Endothelial cell of umbilical vein (primary cell): ENCODE results near the gene DNAJB11. TPM values are rescaled to one million over a fixed set of nuclear protein-coding genes. Genes with fewer than 3 reads are reported as not detected.

Source experiments
- BruUV-seq: library from RNA; stranded (reverse); fragments of 400-500 nt; replicated peaks from 2 replicates; lab custom pipeline; 2021; lab: Mats Ljungman, UMichigan
- CTCF ChIA-PET: fragments of 300-600, 350-600 bp; sonication (Branson Sonifier 250); formaldehyde crosslinking; loops from one replicate; lab custom pipeline; 2021; ENCODE audit warnings: antibody characterized with exemption, inconsistent platforms; lab: Charles Lee
- POLR2A ChIA-PET: fragments of 300-600, 350-600 bp; sonication (Branson Sonifier 250); formaldehyde crosslinking; loops from one replicate; lab custom pipeline; 2021; ENCODE audit warnings: antibody characterized with exemption, inconsistent platforms; lab: Charles Lee
- DNase-seq: peaks from one replicate; pipeline ENCODE4 v3.0.0-alpha.2; 2011; ENCODE audit warnings: low read depth, low spot score
- FAIRE-seq: peaks from 2 replicates; lab custom pipeline; 2011; peaks lifted over from hg19 to GRCh38; lab: Jason Lieb, UNC
- H2AFZ ChIP-seq: 2 replicates; pipeline ENCODE4 v1.6.0; 2012; ENCODE audit warnings: low read depth, low read length, control low read depth, inconsistent platforms
- H3K27ac ChIP-seq: 2 replicates; pipeline ENCODE4 v1.5.1; 2011; ENCODE audit warnings: low read depth, mild to moderate bottlenecking, control low read depth, low read length, moderate library complexity; ENCODE audit not compliant: insufficient read depth
- H3K27me3 ChIP-seq, 2 experiments: 2 replicates each; pipeline versions ENCODE4 v1.6.0 to v1.6.1; 2011; ENCODE audit warnings: low read length in 2 of 2, mixed read lengths in 1 of 2; ENCODE audit not compliant: control insufficient read depth in 2 of 2, insufficient read depth in 2 of 2
- H3K36me3 ChIP-seq, 2 experiments: 2 replicates in 1 of 2; 3 replicates in 1 of 2; pipeline ENCODE4 v1.5.1; 2011; ENCODE audit warnings: low read length in 2 of 2, mild to moderate bottlenecking in 1 of 2, moderate library complexity in 1 of 2; ENCODE audit not compliant: control insufficient read depth in 2 of 2, insufficient read depth in 2 of 2; ENCODE audit errors: extremely low read depth in 1 of 2
- H3K4me1 ChIP-seq: 3 replicates; pipeline ENCODE4 v1.5.1; 2011; ENCODE audit warnings: mild to moderate bottlenecking, low read length; ENCODE audit not compliant: control insufficient read depth, insufficient read depth; ENCODE audit errors: extremely low read depth
- H3K4me2 ChIP-seq: 2 replicates; pipeline ENCODE4 v1.6.1; 2011; ENCODE audit warnings: low read length, control low read depth, mixed read lengths; ENCODE audit not compliant: insufficient read depth
- H3K4me3 ChIP-seq, 3 experiments: fragments of 200-600 bp in 1 of 3; sonication (generic), shearing (Covaris generic) in 1 of 3; replicated peaks in 1 of 3; 2 replicates each; pipeline ENCODE4 v1.5.1; 2011 to 2016; ENCODE audit warnings: control low read depth in 3 of 3, low read length in 3 of 3, mild to moderate bottlenecking in 2 of 3, inconsistent platforms in 1 of 3, low read depth in 1 of 3, moderate library complexity in 1 of 3; ENCODE audit not compliant: insufficient read depth in 1 of 3
- H3K79me2 ChIP-seq: 2 replicates; pipeline ENCODE4 v1.6.0; 2012; ENCODE audit warnings: low read length, inconsistent platforms; ENCODE audit not compliant: control insufficient read depth, insufficient read depth
- H3K9ac ChIP-seq: replicated peaks from 2 replicates; pipeline ENCODE3; 2011; ENCODE audit warnings: low read length, control low read depth; ENCODE audit not compliant: insufficient read depth; ENCODE audit errors: extremely low read depth
- H3K9me1 ChIP-seq: replicated peaks from 3 replicates; pipeline ENCODE4 v1.6.0; 2011; ENCODE audit warnings: mild to moderate bottlenecking, low read length; ENCODE audit not compliant: control insufficient read depth, insufficient read depth; ENCODE audit errors: extremely low read depth
- H3K9me3 ChIP-seq: replicated peaks from 2 replicates; pipeline ENCODE4 v1.5.1; 2012; ENCODE audit warnings: low read length, inconsistent platforms; ENCODE audit not compliant: control insufficient read depth, insufficient read depth
- H4K20me1 ChIP-seq: replicated peaks from 2 replicates; pipeline ENCODE3; 2011; ENCODE audit warnings: mild to moderate bottlenecking, low read length; ENCODE audit not compliant: control insufficient read depth, insufficient read depth; ENCODE audit errors: extremely low read depth
- CTCF ChIP-seq, 2 donors: IDR thresholded peaks; 1 replicate in 1 of 2; 2 replicates in 1 of 2; pipeline ENCODE4 v1.5.1; 2011; ENCODE audit warnings: low read length in 2 of 2, mild to moderate bottlenecking in 2 of 2, moderate library complexity in 2 of 2, control low read depth in 1 of 2, inconsistent platforms in 1 of 2, low read depth in 1 of 2; ENCODE audit not compliant: insufficient read depth in 1 of 2; ENCODE audit errors: extremely low read depth in 1 of 2
- FOS ChIP-seq: IDR thresholded peaks from 2 replicates; pipeline ENCODE4 v1.6.1; 2011; ENCODE audit warnings: mild to moderate bottlenecking, low read length, moderate library complexity, borderline replicate concordance; ENCODE audit not compliant: insufficient read depth
- GATA2 ChIP-seq: IDR thresholded peaks from 2 replicates; pipeline ENCODE4 v1.7.0; 2011; ENCODE audit warnings: low read depth, mild to moderate bottlenecking, moderate library complexity, mixed read lengths, low read length; ENCODE audit not compliant: insufficient read length, insufficient read depth
- MAX ChIP-seq: IDR thresholded peaks from 2 replicates; pipeline ENCODE4 v1.6.1; 2011; ENCODE audit not compliant: insufficient read depth, insufficient read length
- MYC ChIP-seq: IDR thresholded peaks from one replicate; pipeline ENCODE4 v1.6.1; 2011; ENCODE audit warnings: mild to moderate bottlenecking, low read depth, low read length
- POLR2A ChIP-seq: IDR thresholded peaks from 2 replicates; pipeline ENCODE4 v1.6.1; 2012; ENCODE audit warnings: low read depth, mild to moderate bottlenecking, control low read depth, low read length
- dilution Hi-C: fragments of 300-500 bp; cut with MboI; formaldehyde crosslinking; loops from one replicate; pipeline ENCODE4 v1.15.0; 2019; ENCODE audit warnings: low sequenced_read_pairs; ENCODE audit not compliant: extremely low pct_ligation_motif_present
- intact Hi-C: fragments of 100-400 bp; cut with micrococcal nuclease; formaldehyde crosslinking; loops from one replicate; pipeline ENCODE4 v1.10.0; 2022
- polyA plus RNA-seq, 4 experiments: library from polyadenylated mRNA; depleted of rRNA in 3 of 4; stranded (reverse) in 3 of 4; unstranded in 1 of 4; fragments of >200 nt; gene quantifications; 2 replicates each; pipeline versions ENCODE4 v1.2.1 to v1.2.3, GENCODE V29; 2011 to 2012; ENCODE audit warnings: missing spikeins in 1 of 4
- total RNA-seq: library from RNA; stranded (reverse); gene quantifications from 2 replicates; pipeline ENCODE4 v1.2.3, GENCODE V29; 2021

Gene DNAJB11
- total and polyA plus RNA-seq, 2 donors (not counting 3 experiments of a cell fraction or from before 2014, with no cell fraction given), result 39.5 to 87.6 TPM

- H2AFZ ChIP-seq, result no peak overlapping the region
- intact Hi-C loops (no loop called here), dilution Hi-C loops (no loop called here)
- no peaks in the 10 kb centered on the region for H3K36me3 ChIP-seq
- H3K27me3 ChIP-seq, result no peaks in the 10 kb centered on the region
- H3K27ac ChIP-seq, result no peak overlapping the region
- H3K4me2 ChIP-seq, result no peak overlapping the region
- CTCF ChIA-PET, result interaction anchor here (0.7 to 3.0 kb wide), 7 partner anchors 11 to 590 kb away, joined by 3 to 10 read pairs (median 3); partner anchors contain the start of gene CRYGS
- no peaks in the 10 kb centered on the region for H4K20me1 ChIP-seq
- H3K79me2 ChIP-seq, result no peaks in the 10 kb centered on the region
- FAIRE-seq, result no peak
- H3K4me3 ChIP-seq, result no peak overlapping the region
- H3K4me1 ChIP-seq, result no peaks in the 10 kb centered on the region
- POLR2A ChIA-PET, result no interaction called here
- no TSS peak for BruUV-seq
- H3K9me3 ChIP-seq, result no peaks in the 10 kb centered on the region
- H3K9ac ChIP-seq, result no peak overlapping the region
- no peaks in the 10 kb centered on the region for H3K9me1 ChIP-seq
- TF ChIP-seq MAX, result no peak
- no peak for TF ChIP-seq CTCF (IDR thresholded peaks at IDR 0.05; ENCODE audit: extremely low read depth in 1 of 2, insufficient read depth in 1 of 2, low read depth in 1 of 2, low read length in 2 of 2)
- no peak for TF ChIP-seq MYC
- no peak for TF ChIP-seq GATA2
- no peak for TF ChIP-seq POLR2A
- no peak for TF ChIP-seq FOS
- DNase-seq, result no peak
Measured at GRCh38 chr3:186534113-186534669, 36.3 kb upstream of the DNAJB11 start.
